Stimulated activated naive CD8-positive, alpha-beta T cell treated with anti-CD3 and anti-CD28 coated beads, Interleukin-15, Interleukin-2, amounts not matched to agents 100 U/mL and 50 U/mL, for 24 hours (primary cell): Measurements from ENCODE around the gene NEURL1B.

Source experiments
- ATAC-seq: fragments of 150-1000 bp; cut with Tn5 transposase; one replicate; pipeline ENCODE4 v1.10.0; 2021
- DNase-seq: peaks from one replicate; pipeline ENCODE4 v3.0.0; 2021

The NEURL1B gene

GRCh38 chr5:172678902-172679301 is 37.8 kb downstream of the NEURL1B start:
- DNase-seq (no peak), ATAC-seq (no peak)

- DNase-seq (no peak), ATAC-seq (no peak)
Measured at GRCh38 chr5:172679628-172680212, 38.7 kb downstream of the NEURL1B start.

- DNase-seq (no peak), ATAC-seq (no peak)
Measured at GRCh38 chr5:172680921-172681320, 39.9 kb downstream of the NEURL1B start.

- DNase-seq (no peak), ATAC-seq (no peak)
Measured at GRCh38 chr5:172681421-172681820, 40.4 kb downstream of the NEURL1B start.

GRCh38 chr5:172683264-172683644 is 42.2 kb downstream of the NEURL1B start:
- no peak for DNase-seq
- no peak for ATAC-seq

GRCh38 chr5:172683645-172684471 is 42.8 kb downstream of the NEURL1B start:
- DNase-seq: peak; percentile 62

GRCh38 chr5:172685091-172685490 is 44.0 kb downstream of the NEURL1B start:
- no peak for ATAC-seq

More at GRCh38 chr5:172683645-172684471, 42.8 kb downstream of the NEURL1B start:
- ATAC-seq: peak; percentile 68

GRCh38 chr5:172686111-172686510 is 45.0 kb downstream of the NEURL1B start:
- DNase-seq: no peak
- no peak for ATAC-seq

More at GRCh38 chr5:172685091-172685490, 44.0 kb downstream of the NEURL1B start:
- DNase-seq: no peak

- ATAC-seq: no peak
Measured at GRCh38 chr5:172686539-172687390, 45.7 kb downstream of the NEURL1B start.

GRCh38 chr5:172687940-172688339 is 46.9 kb downstream of the NEURL1B start:
- no peak for DNase-seq
- ATAC-seq: no peak

More at GRCh38 chr5:172686539-172687390, 45.7 kb downstream of the NEURL1B start:
- DNase-seq: no peak

GRCh38 chr5:172688349-172689217 is 47.5 kb downstream of the NEURL1B start:
- peak; percentile 48 for ATAC-seq
- DNase-seq: peak; percentile 31

GRCh38 chr5:172689218-172689572 is 48.1 kb downstream of the NEURL1B start:
- DNase-seq: no peak
- ATAC-seq: no peak

GRCh38 chr5:172689801-172690200 is 48.7 kb downstream of the NEURL1B start:
- ATAC-seq (no peak), DNase-seq (no peak)

GRCh38 chr5:172690258-172691075 is 49.4 kb downstream of the NEURL1B start:
- ATAC-seq (no peak), DNase-seq (no peak)

- DNase-seq (no peak), ATAC-seq (no peak)
Measured at GRCh38 chr5:172691886-172692285, 50.8 kb downstream of the NEURL1B start.

GRCh38 chr5:172692451-172692850 is 51.4 kb downstream of the NEURL1B start:
- no peak for DNase-seq
- ATAC-seq: no peak

- ATAC-seq: no peak
- DNase-seq: no peak
Measured at GRCh38 chr5:172692981-172693380, 51.9 kb downstream of the NEURL1B start.

- no peak for ATAC-seq
- no peak for DNase-seq
Measured at GRCh38 chr5:172694061-172694460, 53.0 kb downstream of the NEURL1B start.

GRCh38 chr5:172694541-172694940 is 53.5 kb downstream of the NEURL1B start:
- no peak for ATAC-seq

GRCh38 chr5:172695232-172696054 is 54.4 kb downstream of the NEURL1B start:
- no peak for DNase-seq
- no peak for ATAC-seq

More at GRCh38 chr5:172694541-172694940, 53.5 kb downstream of the NEURL1B start:
- no peak for DNase-seq
